Stimulated activated CD4-positive, alpha-beta T cell treated with anti-CD3 and anti-CD28 coated beads, Interleukin-12 subunit alpha, Interleukin-12 subunit beta, amount 100 ng/mL, for 4 hours (primary cell): ENCODE data around the gene LUZP4.
"Not testable (repeated sequence)": the region's sequence is repeated elsewhere in the genome, so short reads cannot be mapped to it uniquely, and the experiment has no call there.

Source experiments
- DNase-seq: peaks from one replicate; pipeline ENCODE4 v3.0.0-alpha.2; 2020

The LUZP4 gene

DNA sequence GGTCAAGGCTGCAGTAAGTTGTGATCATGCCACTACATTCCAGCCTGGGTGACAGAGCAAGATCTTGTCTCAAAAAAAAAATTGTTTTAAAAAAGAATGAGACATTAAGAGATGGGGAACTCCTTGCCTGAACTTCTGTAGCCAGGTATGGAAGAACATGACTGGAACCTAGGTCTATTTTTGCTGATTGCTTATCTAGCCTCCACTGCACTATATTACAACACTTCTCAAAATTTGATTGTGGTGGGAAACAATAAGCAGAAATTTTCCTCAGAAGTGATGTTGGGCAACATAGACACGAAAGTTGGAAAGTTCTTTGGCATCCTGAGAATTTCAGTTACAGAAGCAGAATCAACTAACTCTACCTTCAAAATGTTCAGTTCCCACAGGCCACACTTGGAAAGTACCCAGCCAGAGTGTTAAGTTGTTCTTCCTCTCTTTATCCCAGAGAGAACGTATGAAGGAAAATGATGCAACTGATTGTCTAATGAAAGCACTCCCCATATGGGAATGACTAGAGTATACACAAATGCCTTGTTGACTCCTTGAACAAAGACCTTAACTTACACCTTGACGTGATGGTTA is 50.0 kb downstream of the LUZP4 start:
- DNase-seq: no peak

DNA sequence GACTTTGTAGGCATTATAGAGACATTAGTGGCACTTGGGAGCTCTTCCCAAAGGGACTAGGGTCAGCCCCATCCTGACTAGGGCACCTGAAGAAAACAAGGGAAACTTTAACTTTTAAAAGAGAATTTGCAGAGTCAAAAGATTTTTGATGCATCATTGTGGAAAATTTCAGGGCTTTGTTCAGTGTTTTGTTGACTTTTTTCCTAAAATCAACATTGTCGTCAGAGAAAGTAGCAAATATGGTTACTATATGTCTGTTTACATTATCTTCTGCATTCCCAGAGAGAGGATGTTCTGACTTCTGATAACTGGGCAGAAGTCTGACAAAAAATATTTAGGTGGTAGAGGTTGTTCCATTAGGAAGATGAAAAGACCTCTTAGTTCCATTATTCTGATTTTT is 51.9 kb downstream of the LUZP4 start:
- DNase-seq: no peak

DNA sequence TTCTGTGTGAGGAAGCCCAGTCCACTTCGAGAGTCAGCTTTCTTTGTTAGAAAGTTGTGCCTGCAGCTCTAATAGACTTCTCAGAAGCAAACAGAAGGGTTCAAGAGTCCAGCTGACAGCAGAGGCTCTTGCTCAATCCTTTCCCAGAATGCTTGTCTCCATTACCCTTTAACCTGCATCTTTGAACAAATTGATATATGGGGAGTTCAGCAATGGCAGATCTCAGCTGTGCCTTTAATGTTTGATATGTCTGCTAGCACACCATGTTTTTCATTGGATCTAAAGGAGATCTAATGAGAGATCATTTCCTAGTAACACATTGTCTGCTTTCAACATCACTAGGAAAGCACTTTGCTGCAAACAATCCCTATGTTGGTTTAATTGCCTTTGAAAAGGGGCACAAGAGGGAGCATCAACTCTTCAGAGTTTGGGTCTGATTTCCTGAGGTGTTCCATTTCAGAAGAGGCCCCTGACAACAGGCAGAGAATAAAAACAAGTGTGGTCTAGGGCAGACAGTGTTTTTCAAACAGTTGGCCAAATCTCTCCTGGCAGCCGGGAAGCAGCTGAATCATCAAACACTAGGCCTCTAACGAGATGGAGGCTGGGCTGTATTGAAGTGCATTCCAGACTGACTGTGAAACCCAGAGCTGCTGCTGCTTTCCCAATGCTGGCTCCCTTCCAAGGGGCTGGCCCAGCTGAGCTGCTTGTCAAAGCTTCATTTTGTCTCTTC is 55.5 kb downstream of the LUZP4 start:
- DNase-seq: no peak

DNA sequence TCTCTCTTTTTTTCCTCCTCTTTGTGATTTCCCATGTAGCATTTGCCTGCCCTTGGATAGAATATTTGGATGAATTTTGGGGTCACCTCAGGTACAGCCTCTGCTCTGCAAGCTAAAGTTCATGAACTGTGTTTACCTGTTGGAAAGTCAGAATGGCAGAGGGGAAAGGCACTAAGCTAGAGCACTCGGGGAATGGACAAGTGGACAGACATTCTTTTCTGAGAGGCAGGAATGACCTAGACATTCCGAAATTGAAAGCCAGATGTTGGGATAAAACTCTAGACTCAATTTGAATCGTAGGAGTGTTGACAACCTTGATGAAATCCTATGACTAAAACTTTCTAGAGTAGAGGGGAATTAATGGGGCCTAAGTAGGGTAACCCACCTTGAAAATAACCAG is 56.1 kb downstream of the LUZP4 start:
- DNase-seq: no peak

DNA sequence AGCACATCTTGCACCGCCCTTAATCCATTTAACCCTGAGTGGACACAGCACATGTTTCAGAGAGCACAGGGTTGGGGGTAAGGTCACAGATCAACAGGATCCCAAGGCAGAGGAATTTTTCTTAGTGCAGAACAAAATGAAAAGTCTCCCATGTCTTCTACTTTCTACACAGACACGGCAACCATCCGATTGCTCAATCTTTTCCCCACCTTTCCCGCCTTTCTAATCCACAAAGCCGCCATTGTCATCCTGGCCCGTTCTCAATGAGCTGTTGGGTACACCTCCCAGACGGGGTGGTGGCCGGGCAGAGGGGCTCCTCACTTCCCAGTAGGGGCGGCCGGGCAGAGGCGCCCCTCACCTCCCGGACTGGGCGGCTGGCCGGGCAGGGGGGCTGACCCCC is 57.2 kb downstream of the LUZP4 start:
- DNase-seq: not testable (repeated sequence)

DNA sequence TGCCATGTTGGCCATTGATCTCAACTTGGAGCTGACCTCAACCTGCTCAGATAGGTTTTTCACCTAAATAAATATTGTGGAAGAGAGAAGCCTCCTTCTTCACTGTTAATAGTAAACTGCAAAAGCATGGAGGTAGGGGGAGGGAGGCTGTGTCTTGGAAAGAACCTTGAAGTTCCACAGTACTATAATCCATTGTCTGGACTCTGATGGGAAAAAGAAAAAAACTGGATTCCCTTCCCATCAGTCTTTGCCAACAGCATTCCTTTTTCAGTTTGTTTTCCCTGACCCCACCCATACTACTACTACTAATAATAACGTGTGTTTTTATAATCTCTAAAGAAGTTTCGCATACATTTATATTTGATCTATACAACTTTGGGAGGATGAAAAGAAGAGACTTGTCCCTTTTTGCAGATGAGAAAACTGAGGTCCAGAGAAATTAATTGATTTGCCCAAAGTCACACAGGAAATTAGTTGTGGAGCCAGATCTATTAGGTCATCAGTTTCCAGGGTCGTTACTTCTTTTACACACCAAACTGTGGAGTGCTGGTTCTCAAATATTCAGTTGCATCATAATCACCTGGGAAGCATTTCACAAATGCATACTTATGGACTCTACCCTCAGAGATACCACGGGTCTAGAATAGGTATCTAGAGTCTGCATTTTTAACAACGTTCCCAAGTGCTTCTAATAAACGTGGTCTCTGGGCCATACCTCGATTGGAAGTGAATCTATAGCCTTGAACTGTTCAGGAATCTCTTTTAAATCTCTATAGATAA is 59.1 kb downstream of the LUZP4 start:
- DNase-seq: no peak

DNA sequence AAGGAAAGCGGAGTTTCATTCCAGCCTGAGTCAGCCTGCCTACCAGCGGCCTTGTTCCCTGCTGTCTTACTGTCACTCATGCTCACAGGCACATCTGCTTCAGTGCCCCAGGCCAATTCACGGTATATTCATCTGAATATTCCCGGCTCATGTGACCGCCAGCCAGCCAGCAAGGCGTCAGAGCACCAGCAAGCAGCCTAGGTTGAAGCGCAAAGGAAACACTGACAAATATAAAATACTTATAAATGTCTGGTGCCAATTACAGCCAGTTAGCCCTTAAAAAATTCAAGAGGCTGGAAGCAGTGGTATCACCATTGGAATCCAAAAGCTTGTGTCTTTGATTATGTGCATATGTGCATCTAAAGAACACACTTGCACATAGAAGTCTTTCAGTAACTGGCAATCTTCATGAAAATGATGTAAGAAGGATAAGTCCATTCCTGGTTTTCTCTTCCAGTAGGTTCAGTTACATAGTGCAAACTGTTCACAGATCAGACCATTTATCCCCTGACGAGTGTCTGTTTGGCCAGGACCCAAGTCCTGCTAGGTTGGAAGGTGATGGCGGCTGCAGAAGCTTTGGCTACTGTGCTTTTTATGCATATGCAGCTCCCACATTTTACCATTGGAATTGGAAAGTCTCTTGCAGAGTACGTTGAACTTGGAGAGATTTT is 61.3 kb downstream of the LUZP4 start:
- DNase-seq: no peak

DNA sequence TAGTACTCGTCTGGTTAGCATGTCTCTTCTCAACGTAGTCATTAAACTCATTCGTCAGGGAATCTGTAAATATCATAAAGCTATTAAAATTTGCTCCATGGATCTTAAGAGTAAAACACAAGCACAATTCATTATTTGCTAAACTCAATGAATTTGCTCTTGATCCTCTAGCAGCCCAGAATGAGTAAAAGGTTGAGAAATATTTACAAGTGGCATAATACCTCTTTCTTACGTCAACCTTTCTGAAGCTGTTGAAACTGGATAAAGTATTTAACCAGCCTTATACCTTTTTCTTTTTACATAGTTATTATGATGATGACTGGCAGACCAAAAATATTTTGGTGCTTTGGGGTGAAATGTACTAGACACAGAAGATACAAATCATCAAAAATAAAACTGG is 66.9 kb downstream of the LUZP4 start:
- no peak for DNase-seq
